OCI-M2 (cell line): Measurements from ENCODE around the gene PRAMEF18.
"Not testable (repeated sequence)": the region's sequence is repeated elsewhere in the genome, so short reads cannot be mapped to it uniquely, and the experiment has no call there.

Source experiments
- DNase-seq: peaks from one replicate; lab custom pipeline; 2025; ENCODE audit not compliant: unreplicated experiment; lab: John Stamatoyannopoulos, UW

Gene PRAMEF18

GRCh38 chr1:13208712-13209111 lies 17.2 kb downstream of the PRAMEF18 start:
- not testable (repeated sequence) for DNase-seq

DNA sequence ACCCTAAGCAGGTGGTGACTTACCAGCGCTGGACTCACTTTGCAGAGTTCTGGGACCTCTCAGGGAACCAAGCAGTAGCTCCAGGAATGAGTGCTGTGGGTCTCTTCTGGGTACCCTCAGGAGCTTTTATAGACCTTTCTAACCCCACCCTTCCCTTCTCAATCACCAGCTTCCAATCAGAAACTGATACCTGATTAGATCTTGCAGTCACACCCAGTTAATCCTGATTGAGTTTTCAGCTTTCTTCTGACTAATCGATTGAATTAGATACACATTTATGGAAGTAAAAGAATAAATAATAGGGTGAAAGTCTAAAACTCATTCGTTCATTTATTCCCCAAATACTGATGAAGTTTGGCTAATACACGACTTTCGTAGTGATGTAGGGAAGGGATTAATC lies 24.6 kb downstream of the PRAMEF18 start, which contains the start of gene PRAMEF13:
PRAMEF13 (minus strand) TSS at position 101 of the 400 bp plus-strand sequence. CDS start 1,820 bp downstream, outside the sequence.
- not testable (repeated sequence) for DNase-seq
